KBM-7 (cell line): ENCODE data around the gene NRG2.

Experiments
- DNase-seq: peaks from one replicate; pipeline ENCODE4 v3.0.0-alpha.2; 2015
- in situ Hi-C: fragments of 300-500 bp; cut with MboI; formaldehyde crosslinking; loops from 2 replicates; pipeline ENCODE4 v1.14.3; 2020; ENCODE audit warnings: low sequenced_read_pairs, low pct_unique_long_range_greater_than_20kb, mixed read lengths

Gene NRG2

GRCh38 chr5:139797335-139797734 is 245.8 kb downstream of the NRG2 start:
- in situ Hi-C loops = loop anchor here (10.0 kb wide), 1 partner anchor 47 kb away; no protein-coding TSS in a partner anchor
- no peak for DNase-seq
